A549 (cell line): ENCODE data around the gene HNRNPUL2.

ENCODE experiments used
- CTCF ChIP-seq: fragments of >200 bp; sonication (Bioruptor Twin); formaldehyde crosslinking; IDR thresholded peaks from 3 replicates; pipeline ENCODE4 v1.5.1; 2016
- MAFK ChIP-seq: fragments of 450-650 bp; IDR thresholded peaks from 2 replicates; pipeline ENCODE4 v1.6.1; 2014; ENCODE audit not compliant: partially characterized antibody
- MAX ChIP-seq: IDR thresholded peaks from 2 replicates; pipeline ENCODE4 v1.6.1; 2012

- TF ChIP-seq MAFK (no peak), CTCF (no peak), MAX (no peak)
These were observed 3.1 kb downstream of the HNRNPUL2 start for GRCh38 chr11:62724171-62724570.
